Testis (tissue), 2 donors: Measurements from ENCODE around the gene CACUL1.

ENCODE experiments used
- CTCF ChIP-seq, 3 experiments: fragments of 450-650 bp in 2 of 3; fragments of 200-600 bp in 1 of 3; sonication (generic) in 1 of 3; IDR thresholded peaks; one replicate each; pipeline ENCODE4 v1.5.1; 2016 to 2019; ENCODE audit warnings: antibody characterized with exemption in 3 of 3, mild to moderate bottlenecking in 2 of 3, moderate library complexity in 1 of 3
- POLR2A ChIP-seq: fragments of 450-650 bp; IDR thresholded peaks from one replicate; pipeline ENCODE4 v1.6.1; 2017; ENCODE audit warnings: antibody characterized with exemption, mild to moderate bottlenecking, moderate library complexity

- TF ChIP-seq CTCF (IDR thresholded peaks at IDR 0.05), result no peak
- no peak for TF ChIP-seq POLR2A
These were observed 16.4 kb downstream of the CACUL1 start for GRCh38 chr10:118738406-118738805.
